ACHN (cell line): Measurements from ENCODE around the gene FAM217A.
A peak's percentile ranks its signal among the peaks of the same experiment; 100 is the strongest.
"Not testable (repeated sequence)": the region's sequence is repeated elsewhere in the genome, so short reads cannot be mapped to it uniquely, and the experiment has no call there.

ENCODE experiments used
- DNase-seq: peaks from one replicate; pipeline ENCODE4 v3.0.0-alpha.2; 2015
- in situ Hi-C: cut with HindIII; loops from 2 replicates; pipeline ENCODE4 v1.10.0; 2017; ENCODE audit warnings: low sequenced_read_pairs, low pct_ligation_motif_present, low pct_unique_long_range_greater_than_20kb

FAM217A gene

GRCh38 chr6:4091941-4092340, 13.0 kb upstream of the FAM217A start:
- in situ Hi-C loops, result no loop called here
- no peak for DNase-seq

- in situ Hi-C loops, DNase-seq: not testable (repeated sequence)
Measured at GRCh38 chr6:4090043-4090442, 11.1 kb upstream of the FAM217A start.

GRCh38 chr6:4088704-4089103, 9.8 kb upstream of the FAM217A start:
- in situ Hi-C loops, result no loop called here
- DNase-seq, result no peak

- no peak for DNase-seq
- in situ Hi-C loops, result no loop called here
Measured at GRCh38 chr6:4085332-4085700, 6.4 kb upstream of the FAM217A start.

- peak; percentile 8 for DNase-seq
- in situ Hi-C loops, result no loop called here
Measured at GRCh38 chr6:4084444-4085331, 5.8 kb upstream of the FAM217A start.

- no peak for DNase-seq
- in situ Hi-C loops, result no loop called here
Measured at GRCh38 chr6:4074478-4075235, 4.3 kb downstream of the FAM217A start.

- no peak for DNase-seq
- in situ Hi-C loops, result no loop called here
Measured at GRCh38 chr6:4071330-4071729, 7.6 kb downstream of the FAM217A start.

- in situ Hi-C loops, result no loop called here
- no peak for DNase-seq
Measured at GRCh38 chr6:4069199-4069598, 9.7 kb downstream of the FAM217A start.

- in situ Hi-C loops, result no loop called here
- no peak for DNase-seq
Measured at GRCh38 chr6:4067673-4068072, 11.3 kb downstream of the FAM217A start.

- in situ Hi-C loops, result no loop called here
- DNase-seq, result no peak
Measured at GRCh38 chr6:4066029-4066755, 12.7 kb downstream of the FAM217A start.

GRCh38 chr6:4059115-4059777, 19.7 kb downstream of the FAM217A start:
- peak; percentile 79 for DNase-seq

GRCh38 chr6:4057036-4057435, 21.9 kb downstream of the FAM217A start:
- DNase-seq, result peak; percentile 52
- in situ Hi-C loops, result no loop called here

More at GRCh38 chr6:4059115-4059777, 19.7 kb downstream of the FAM217A start:
- in situ Hi-C loops, result no loop called here

- peak; percentile 75 for DNase-seq
- in situ Hi-C loops, result no loop called here
Measured at GRCh38 chr6:4055420-4056041, 23.4 kb downstream of the FAM217A start.

GRCh38 chr6:4049246-4049645, 29.7 kb downstream of the FAM217A start:
- in situ Hi-C loops, result no loop called here
- DNase-seq, result no peak

GRCh38 chr6:4041480-4041879, 37.5 kb downstream of the FAM217A start:
- in situ Hi-C loops, result no loop called here
- no peak for DNase-seq

- DNase-seq, result no peak
- in situ Hi-C loops, result no loop called here
Measured at GRCh38 chr6:4039348-4039747, 39.6 kb downstream of the FAM217A start.

GRCh38 chr6:4036581-4036980, 42.4 kb downstream of the FAM217A start:
- in situ Hi-C loops, result no loop called here
- DNase-seq, result no peak

GRCh38 chr6:4032475-4032874, 46.5 kb downstream of the FAM217A start:
- DNase-seq, result no peak
- in situ Hi-C loops, result no loop called here
